Measurements from ENCODE around the gene PPIL1.
A peak's percentile ranks its signal among the peaks of the same experiment; 100 is the strongest.

PPIL1 gene

DNA sequence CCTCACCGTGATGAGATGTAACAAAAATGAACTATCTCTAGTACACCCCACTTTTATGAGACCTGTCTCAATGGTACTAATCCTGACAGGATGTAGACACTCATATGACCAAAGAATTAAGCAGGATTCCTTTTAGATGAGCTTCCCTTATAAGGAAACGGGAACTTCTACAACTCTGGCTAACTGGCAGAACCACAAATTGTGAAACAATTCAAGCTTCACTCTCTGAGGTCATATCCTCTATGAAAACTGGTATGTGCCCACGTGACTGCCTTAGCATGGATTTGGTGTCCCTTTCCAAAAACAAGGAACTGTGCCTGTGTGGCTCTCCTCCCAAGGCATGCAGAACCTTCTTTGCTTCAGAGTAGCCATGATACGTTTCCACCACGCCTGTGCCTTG is 21.3 kb downstream of the PPIL1 start:
- no peak for DNase-seq

DNA sequence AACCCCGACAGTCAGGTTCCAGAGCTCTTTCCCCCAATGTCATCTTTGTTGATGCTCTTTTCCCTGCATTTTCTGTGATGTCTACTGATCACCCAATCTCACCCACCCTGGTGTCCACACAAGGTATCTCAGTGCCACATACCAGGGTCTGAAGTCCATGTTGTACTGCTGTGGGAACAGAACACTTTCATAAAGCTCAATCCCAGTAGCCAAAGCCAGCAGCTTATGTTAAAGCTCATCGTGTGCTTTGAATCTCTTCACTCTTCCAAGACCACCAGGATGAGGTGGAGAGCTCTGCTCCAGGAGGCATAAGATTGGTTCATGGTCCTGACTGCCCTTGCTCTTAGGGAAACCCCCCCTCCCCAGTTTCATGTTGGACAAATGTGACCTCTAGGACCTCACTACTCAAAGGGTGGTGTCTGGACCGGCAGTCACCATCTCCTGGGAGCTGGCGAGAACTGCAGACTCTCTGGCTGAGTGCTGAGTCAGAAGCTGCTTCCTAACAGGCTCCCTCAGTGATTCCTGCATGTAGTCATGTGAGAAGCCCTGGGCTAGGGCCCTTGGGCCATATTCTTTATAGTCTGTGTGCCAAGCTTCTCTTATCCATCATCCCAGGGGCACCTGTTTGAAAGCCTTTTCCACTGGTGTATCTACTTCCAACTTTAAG is 22.0 kb downstream of the PPIL1 start:
- DNase-seq = no peak

DNA sequence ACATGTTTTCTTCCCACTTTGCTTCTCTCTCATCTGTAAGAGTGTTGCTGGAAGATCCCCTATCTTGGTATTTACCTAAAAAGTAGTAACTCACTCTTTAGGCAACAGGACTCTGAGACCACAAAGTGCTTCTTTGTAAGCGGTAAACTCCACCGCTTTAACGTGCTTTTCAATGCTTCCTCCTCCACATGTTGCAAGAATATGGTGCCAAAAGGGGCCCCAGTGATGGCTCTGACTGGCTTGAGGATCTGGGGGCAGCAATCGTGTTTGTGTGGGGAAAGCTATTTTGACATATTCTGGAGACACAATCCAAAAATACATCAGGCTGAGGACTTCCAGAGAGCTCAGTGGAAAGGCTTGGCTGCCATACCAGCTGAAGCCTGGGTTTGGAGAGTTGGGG is 23.0 kb downstream of the PPIL1 start:
- no peak for DNase-seq

DNA sequence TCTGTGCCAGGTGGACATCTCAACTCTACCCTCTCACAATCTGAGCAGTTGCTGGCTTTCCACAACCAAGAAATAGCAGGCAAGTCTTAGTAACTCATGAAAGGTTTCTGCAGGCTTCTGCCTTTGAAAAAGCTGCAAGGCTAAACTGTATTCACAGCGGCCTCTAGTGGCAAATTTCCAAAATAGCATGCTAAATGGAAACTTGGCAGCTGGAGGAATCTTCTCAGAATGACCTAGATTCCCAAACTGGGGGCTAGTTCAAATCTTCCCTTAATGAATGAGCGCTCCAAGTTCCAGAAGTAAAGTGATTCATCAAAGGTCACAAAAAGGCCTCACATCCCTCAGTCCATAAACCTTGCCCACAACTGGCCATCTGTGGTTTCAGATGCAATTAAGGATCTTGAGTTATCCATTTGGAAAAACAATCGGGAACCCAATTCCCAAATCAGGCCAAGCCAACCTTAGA is 23.4 kb downstream of the PPIL1 start:
- DNase-seq = peak; percentile 26

DNA sequence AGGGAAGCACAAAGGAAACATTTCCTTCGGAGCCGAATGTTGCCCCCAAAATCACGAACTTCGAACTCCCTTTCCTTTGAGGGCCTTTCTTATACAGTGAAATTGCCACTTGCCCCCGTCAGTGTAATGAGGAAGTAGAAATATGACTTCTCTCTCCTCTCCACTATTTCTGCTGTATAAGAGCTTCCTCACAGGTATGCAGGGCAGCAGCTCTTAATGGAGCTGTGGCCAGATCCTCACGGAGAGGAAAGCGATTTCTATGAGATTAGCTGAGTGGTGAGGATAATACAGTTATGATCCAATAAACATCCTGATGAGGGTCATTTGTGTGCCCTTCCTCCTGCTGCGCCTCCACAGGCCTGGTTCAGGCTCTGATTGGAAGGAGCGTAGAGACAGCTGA is 24.6 kb downstream of the PPIL1 start:
- no peak for DNase-seq

DNA sequence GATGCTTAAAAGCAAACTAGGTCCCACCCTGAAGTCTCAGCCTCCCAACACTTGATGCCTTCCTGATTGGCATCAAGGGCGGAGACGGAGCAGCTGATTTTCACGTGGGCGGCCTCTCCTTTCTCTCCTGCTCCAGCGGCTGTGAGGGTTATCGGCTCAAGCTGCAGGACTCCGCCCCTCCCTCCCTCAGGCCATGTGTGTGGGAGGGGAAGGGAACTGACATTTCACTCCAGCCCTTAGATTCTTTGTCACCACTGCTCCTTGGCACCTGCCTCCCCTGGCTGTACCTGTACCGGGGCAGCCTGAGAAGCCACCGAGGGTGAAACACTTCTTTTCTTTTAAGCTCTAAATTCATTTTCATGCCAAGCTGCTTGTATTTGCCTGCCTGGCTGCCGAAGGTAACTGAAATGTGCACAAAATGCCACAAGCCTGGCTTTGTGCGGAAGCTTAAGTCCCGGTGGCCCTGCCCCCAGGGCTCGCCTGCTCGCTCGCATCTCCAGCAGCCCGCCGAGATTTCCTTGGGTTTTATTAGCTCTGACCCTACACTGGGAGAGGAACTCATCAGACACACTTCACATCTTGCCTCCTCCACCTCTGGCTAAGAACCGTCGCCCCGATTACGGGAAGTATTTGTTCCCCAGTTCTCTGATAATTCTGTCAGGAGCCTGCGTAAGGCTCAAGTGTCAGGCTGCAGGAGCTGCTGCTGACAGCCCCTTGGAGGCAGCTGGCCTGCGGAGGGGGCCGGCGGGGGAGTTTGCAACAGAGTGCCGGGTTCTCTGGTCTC is 25.8 kb downstream of the PPIL1 start:
- DNase-seq = no peak

DNA sequence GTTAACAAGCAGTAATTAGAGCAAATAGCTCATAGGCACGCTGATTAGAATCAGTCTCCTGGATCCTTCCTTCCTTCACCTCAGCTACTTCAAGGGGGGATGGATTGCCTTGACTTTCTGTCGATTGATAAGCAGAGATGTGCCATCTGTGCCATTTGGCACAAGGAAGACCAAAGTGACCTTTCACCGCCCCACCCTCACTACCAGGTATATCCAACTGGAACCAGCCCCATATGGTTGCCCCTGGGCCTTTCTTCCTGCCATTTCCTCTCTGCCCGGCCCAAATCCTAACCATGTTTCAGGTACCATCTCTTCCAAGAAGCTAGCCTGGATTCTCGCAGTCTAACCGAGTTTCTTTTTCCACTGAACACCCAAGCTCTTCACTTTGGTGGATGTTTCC is 26.6 kb downstream of the PPIL1 start:
- DNase-seq = no peak

DNA sequence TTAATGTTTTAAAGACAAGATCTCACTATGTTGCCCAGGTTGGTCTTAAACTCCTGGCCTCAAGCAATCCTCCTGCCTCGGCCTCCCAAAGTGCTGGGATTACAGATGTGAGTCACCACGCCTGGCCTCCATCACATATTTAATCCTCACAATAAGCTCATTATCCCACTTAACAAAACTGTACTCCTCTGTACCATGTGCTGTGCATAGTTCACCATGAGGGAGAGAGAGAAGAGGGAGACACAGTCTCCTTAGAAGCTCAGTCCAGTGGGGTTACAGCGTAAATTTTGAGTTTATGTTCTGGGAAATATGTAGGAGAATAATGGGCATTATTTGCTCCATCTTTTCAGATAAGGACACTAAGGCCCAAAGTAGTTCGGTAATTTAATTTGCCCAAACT is 27.5 kb downstream of the PPIL1 start:
- no peak for DNase-seq

DNA sequence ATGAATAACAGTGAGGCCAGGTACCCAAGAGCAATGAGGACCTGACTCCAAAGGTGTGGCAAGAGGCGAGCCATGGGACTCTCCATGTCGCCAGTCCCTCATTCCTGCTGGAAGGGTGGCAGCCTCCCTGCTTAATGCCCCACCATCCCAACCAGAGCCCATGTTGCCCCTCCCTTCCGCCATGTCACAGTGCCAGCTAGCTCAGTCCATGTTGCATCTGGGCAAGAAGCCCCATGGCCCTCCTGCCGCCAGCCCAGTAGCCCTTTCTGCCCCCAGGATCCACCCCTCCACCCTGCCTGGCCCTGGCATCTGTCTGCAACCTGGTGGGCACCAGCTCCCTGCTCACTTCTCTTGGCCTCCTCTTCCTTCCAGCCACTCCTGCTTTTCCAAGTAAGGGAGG is 29.4 kb downstream of the PPIL1 start:
- no peak for DNase-seq

DNA sequence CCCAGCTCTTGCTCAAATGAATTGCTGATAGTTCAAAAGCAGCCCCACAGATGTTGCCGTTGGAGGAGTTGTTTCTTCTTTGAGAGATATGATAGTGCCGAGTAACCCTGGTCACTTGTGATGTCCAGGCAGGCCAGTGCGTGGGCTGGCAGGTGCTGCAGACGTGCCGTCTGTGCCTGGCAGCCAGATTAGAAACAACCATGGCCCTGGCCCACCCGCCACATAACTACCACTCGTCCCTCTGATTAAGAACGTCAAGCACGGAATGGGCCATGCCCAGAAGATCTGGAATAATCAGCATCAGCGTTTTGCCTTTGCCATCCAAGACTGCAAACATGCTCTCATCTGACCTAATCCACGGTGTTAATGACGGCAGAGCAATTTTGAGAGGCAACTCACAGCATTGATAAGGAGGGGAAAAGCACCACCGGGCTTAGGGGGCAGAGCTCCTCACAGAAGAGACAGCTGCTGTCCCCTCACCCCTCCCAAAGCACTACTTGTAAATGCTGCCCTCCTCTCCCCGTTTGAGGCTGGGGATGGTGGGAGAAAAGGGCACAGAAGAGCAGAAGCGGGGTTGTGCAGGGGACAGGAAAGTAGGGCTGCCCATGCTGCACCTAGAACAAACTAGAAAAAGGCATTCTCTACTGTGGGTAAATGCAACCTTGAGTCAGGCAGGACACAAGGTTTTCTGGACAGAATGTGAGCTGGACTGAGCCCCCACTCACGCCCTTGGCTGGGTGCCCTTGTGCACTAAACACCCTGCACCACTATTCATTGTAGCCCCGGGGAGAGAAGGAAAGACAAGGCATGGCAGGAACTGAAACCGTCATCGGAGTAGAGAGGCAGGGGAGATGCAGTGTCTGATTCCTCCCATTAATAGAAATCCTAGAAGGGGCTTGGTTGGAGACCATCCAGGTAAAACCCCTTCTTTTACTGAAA is 30.1 kb downstream of the PPIL1 start:
- no peak for DNase-seq

DNA sequence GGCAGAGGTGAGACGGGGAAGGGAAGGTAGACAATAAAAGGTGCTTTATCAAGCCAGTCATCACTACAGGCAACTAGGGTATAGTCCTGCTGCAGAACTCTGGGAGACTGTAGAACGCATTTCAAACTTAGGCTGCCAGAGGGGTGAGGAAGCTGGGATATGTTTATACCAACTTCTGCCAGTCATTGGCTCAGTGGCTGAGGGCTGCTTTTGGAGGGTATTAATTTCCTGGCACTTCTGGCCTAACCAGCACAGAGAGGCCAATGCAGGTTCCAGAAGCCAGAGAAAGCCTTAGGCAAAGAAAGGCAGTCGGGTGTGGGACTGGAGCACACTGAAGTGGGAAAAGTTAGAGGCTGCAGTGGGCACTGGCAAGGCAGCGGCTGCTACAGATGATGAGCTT is 31.4 kb downstream of the PPIL1 start:
- DNase-seq = no peak

DNA sequence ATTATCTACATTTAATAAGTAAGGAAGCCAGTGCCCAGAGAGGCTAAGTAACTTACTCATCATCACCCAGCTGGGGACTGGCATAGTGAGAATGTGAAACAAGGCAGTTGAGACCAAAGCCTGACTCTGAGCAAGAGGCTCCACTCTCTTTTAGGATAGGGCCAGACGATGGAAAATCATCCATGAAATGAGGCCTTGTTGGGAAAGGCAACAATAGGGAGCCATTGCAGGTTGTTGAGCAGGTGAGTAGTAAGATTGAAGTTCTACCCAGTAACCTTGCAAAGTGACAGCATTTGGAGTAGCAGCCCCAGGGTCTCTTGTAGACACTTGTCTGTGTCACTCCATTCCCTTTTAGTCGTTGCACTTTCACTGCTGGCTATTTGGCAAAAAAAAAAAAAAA is 32.8 kb downstream of the PPIL1 start:
- DNase-seq = no peak

DNA sequence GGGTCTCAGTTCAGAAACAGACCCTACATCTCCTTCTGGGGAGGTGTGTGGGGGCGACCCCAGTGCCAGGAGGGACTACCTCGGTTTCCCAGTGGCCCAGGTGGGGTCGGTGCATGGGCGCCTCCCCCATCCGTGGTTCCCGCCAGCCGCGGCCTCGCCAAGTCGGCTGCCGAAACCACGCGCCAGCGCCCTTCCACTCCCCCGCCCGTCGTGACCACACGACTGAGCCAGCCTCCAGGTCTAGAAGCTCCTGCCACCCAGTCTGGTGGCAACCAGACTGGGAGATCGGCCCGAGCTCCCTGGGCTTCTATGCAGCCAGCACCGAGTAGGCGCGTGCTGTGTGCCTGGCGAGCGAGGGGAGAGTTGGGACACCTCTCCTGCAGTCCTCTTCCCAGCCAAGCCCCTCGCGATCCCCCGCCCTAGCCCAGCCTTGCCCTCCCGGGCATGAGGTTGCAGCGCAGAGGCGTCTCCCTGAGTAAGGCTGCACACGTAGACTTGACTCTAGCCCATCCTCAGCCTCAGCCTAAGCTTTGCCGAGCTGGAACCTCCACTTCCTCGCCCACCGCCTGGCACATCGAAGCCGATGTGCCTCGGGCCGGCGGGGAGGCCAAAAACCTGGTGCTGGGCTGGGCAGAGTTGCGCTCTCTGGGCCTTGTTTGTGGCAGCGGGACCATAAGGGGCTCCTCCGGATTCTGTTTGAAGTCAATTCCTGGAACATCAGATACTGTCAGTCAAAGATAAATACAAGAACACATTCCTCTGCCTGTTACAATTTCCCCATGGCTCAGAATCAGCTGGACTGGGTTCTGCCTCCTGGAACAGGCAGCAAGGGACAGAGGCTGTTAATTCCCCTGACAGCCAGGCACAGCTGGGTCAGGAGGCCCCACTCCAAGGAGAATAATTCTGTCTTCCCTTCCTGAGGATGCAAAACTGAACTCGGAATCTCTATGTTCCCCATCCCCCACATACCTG is 33.9 kb downstream of the PPIL1 start:
- peak; percentile 21 for DNase-seq

DNA sequence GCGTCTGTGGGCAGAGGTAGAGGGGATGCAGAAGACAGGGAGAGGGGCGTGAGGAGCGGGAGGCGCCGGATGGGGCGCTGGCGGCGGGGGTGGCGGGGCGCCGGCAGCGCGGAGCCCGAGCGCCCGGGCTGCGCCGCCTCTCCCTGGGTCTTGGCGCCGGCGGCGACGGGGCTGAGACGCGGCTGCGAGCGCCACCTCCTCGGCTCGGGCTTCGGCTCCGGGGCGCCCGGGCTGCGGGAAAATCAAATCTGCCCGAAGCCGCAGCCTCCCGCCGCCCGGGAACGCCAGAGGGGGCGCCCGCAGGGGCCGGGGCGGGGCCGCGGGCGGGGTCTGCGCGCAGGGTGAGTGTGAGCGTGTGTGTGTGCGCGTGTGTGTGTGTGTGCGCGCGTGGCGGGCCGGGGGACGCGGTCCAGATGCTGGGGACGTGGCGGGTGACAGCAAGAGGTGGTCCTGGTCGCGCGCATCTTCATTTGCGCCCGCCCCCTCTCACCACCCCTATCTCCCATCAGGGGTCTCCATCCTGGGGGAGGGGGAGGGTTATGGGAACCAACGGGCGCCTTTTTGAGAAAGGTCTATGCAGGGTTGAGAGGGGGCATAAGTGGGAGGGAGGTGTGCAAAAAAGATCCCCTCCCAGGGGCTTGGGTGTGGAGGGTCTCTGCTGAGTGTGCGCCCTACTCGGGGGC is 34.7 kb downstream of the PPIL1 start:
- DNase-seq = no peak

DNA sequence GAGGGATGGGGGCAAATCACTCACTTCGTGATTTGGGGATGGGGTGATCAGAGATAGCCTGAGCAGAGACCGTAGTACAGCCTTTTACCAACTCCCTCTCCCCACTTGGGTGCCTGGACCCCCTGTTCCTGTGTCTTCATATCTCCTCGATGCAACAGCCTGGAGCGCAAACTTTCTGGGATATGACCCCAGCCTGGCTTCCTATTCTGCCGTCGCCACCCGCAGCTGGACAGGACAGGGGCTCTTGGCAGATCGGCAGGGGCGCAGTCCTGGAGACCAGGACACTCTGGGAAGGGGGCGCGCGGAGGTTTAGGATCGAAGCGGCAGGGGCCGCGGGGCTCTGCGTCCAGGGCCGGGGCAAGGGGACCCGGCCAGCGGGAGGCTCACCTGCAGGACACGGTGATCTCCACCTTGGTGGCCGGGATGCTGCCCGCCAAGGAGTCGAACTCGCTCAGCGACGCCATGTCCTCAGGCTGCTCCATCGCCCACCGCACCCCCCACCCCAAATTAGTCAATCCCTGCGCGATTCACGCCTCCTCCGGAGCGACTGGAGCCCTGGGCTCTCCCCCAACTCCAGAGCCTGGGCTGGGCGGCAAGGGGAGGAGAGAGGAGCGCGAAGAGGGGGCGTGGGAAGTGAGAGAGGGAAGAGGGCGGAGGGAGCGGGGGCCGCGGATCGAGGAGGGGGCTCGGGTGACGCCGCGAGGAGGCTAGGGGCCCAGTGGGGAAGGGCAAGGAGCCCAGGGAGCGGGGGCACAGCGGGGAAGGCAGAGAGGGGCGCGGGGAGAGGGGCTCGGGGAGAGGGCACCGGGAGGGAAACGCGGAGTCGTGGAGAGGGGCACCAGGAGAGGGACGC is 35.5 kb downstream of the PPIL1 start, which contains the start of gene CPNE5:
Gene CPNE5, minus strand, starts transcription at position 549 of the 853 bp plus-strand sequence. Its CDS starts 67 bp downstream, at position 482.
- DNase-seq = no peak

DNA sequence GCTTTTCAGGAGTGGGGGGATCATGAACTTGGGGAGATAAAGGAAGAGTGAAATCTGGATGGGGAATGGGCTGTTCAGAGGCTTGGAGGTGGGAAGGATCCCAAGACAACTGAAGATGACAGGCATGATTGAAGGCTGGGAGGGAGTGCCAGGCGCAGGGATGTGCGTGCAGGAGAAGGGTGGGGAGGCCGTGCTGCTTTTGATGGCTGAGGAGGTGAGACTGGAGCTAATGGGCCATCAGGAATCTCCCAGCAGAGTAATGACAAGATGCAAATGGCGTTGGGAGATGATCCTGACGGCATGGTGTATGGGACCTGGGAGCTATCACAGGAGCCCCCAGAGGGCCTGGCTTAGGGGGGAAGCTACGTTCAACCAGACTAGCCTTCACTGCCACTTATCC is 36.9 kb downstream of the PPIL1 start:
- DNase-seq = no peak

DNA sequence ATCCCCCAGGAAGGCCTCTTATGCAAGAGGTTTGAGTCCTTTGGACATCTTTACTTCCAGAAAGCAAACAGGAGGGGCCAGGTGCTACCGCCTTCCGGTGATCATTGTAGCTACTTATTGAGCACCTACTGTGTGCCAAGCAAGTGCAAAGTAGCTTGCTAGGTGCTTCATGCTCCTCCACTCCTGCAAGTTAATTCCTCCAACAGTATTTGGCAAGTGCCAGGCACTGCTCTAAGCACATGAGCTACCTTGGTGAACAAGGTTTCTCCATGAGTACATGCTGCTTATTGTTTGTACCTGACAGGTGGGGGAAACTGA is 37.6 kb downstream of the PPIL1 start:
- DNase-seq = no peak

DNA sequence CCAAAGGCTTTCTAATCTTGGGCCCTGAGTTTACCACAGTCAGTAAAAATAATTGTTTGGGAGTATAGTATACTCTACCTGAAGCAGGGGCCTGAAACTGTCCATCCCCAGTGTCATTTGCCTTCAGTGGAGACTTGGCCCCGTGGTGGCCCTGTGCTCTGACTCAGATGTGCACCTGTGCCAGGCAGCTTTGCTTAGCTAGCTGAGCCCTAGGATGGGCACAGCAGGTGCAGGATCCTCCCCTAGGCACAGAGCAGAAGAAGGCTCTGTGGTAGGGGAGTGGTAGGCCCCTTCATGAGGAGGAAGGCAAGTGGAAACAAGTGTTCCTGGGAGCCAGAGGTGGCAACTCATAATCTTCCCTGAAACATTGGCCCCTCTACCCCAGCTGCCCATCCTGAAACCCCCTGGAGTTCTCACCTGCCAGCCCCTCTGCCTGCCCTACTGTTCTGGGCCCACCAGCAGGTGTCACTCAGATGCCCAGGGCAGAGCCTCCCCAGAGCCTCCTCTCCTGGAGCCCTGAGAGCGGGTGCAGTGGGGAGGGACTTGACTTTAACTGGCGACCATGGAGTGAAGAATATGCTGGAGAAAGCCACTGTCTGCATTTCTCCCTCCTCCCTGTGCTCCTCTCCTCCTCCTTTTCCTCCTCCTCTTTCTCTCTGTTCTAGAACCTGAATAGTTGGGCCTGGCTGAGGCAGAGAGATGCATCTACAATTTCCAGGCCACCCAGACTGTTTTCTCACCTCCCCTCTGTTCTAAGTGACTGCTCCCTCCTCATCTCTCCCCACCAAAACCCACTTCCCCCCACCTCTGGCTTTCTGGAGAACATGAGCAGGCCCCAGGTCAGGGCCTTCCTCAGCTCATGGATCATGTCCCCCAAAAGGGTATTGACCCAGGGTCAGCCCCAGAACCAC is 38.2 kb downstream of the PPIL1 start:
- no peak for DNase-seq

DNA sequence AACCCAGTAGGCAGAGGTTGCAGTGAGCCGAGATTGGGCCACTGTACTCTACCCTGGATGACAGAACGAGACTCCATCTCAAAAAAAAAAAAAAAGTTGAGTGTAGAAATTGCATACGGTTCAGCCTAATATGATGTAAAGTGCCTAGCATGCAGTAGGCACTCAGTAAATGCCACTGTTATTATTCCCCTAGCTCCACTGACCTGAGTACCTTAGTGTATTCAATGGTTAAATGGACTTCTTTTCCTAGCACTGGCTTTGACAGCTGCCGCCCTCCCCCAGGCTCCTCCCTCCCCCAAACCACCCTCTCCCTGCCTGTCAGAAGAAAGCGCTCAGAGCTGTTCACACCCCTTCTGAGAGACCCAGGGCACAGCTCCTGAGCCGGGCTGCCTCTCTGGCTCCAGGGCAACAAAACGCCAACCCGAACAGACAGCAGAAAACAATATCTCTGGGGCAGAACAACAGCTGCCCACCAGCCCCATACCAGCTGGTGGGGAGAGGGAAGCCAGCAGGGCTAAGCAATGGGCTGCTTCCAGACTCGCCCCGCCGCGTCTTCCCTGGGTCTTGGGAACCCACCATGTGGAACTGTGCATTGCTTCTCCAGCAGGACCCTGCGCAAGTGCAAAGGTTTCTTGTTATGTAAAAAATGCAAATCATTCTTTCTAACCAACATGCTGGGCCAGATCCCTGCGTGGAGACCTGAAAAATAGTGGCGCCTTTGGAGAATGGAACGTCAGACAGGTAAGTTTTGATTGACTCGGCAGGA is 39.8 kb downstream of the PPIL1 start:
- DNase-seq = no peak

Data from activated gamma-delta T cell treated with Interleukin-2 at 50 U/mL for 16 hours (primary cell).